ENCODE measurements around the gene ACSS1. TPM values are rescaled to one million over a fixed set of nuclear protein-coding genes. Genes with fewer than 3 reads are reported as not detected.

The ACSS1 gene
- total RNA-seq, 1 donor = 1.4 TPM

DNA sequence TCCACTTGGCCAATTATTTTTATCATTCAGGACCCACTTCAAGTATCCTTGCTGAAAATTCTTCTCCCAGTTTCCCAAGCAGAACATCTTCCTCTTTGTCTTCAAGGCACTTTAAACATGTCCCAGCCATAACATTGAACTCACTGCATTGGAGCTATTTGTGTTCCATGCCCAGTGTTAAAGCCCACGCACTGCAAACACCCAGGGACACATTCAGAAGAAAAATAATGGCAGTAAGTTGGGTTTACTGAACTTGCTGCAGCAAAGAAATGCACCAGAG, 63.8 kb downstream of the ACSS1 start:
- TF ChIP-seq, protein P1, sequence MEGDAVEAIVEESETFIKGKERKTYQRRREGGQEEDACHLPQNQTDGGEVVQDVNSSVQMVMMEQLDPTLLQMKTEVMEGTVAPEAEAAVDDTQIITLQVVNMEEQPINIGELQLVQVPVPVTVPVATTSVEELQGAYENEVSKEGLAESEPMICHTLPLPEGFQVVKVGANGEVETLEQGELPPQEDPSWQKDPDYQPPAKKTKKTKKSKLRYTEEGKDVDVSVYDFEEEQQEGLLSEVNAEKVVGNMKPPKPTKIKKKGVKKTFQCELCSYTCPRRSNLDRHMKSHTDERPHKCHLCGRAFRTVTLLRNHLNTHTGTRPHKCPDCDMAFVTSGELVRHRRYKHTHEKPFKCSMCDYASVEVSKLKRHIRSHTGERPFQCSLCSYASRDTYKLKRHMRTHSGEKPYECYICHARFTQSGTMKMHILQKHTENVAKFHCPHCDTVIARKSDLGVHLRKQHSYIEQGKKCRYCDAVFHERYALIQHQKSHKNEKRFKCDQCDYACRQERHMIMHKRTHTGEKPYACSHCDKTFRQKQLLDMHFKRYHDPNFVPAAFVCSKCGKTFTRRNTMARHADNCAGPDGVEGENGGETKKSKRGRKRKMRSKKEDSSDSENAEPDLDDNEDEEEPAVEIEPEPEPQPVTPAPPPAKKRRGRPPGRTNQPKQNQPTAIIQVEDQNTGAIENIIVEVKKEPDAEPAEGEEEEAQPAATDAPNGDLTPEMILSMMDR (IDR thresholded peaks at IDR 0.05; ENCODE audit: extremely low read depth, low read depth, low read length) = no peak
- H4K20me1 ChIP-seq (ENCODE audit: insufficient read depth, low read length) = no peaks in the 10 kb centered on the region
- H2AFZ ChIP-seq (ENCODE audit: low read length) = no peak overlapping the region
- no peaks in the 10 kb centered on the region for H3K9me3 ChIP-seq (ENCODE audit: low read depth, low read length)
- H3K36me3 ChIP-seq (ENCODE audit: insufficient read depth, low read length) = no peaks in the 10 kb centered on the region
- peaks cover 34% of the 10 kb centered on the region for H3K79me2 ChIP-seq (ENCODE audit: insufficient read depth, low read length)
- no peak for DNase-seq (ENCODE audit: insufficient read length, low spot score, missing footprints)
- no peak overlapping the region for H3K27ac ChIP-seq (ENCODE audit: low read depth, low read length)
- H3K4me3 ChIP-seq (ENCODE audit: insufficient read depth, low read length) = no peak overlapping the region
- H3K27me3 ChIP-seq (ENCODE audit: insufficient read depth, low read length) = peaks cover 21% of the 10 kb centered on the region
- H3K4me1 ChIP-seq (ENCODE audit: insufficient read depth, low read length) = peaks cover 28% of the 10 kb centered on the region
- no peak overlapping the region for H3K4me2 ChIP-seq (ENCODE audit: insufficient read depth, low read length)

DNA sequence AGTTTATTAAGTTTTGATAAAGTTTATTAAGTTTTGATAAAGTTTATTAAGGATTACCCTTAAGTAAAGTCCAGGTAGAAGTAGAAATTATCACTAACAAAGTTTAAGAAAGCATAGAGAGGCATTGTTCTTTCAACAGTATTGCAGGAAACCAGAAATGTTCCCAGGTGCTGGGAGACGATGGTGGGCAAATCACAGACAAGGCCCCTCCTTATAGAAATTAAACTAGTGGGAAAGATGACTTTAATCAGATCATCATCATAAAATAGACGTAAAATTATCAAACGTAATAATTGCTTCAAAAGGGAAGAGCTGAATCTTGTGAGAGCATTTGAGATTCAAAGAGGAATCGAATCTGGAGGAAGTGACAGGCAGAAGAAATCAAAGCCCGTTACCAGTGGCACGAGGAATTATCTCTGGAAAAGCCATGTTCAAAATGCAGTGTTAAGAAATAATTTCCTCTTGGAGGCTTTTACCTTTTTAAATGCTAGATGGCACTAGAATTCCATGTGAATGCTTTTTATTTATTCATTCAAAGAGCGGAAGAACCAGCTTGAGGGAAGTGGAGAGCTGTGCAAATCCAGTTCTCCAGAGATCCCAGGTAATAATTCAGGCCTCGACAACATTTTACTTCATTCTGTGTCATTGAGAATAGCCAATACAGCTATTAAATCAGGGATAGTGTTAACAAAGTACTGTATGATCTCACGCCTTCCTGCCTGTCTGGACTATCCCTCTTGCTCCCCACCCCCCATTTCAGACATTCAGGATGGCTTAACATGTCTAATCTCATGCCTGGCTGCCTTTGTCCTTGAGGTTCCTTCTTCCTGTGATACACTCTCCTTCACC, 64.4 kb downstream of the ACSS1 start:
- H4K20me1 ChIP-seq (ENCODE audit: insufficient read depth, low read length) = peaks cover under 1% of the 10 kb centered on the region
- H3K79me2 ChIP-seq (ENCODE audit: insufficient read depth, low read length) = peaks cover 39% of the 10 kb centered on the region
- H3K36me3 ChIP-seq (ENCODE audit: insufficient read depth, low read length) = no peaks in the 10 kb centered on the region
- peaks cover 18% of the 10 kb centered on the region for H3K27me3 ChIP-seq (ENCODE audit: insufficient read depth, low read length)
- H3K4me2 ChIP-seq (ENCODE audit: insufficient read depth, low read length) = peak overlapping the region; percentile 90
- no peaks in the 10 kb centered on the region for H3K9me3 ChIP-seq (ENCODE audit: low read depth, low read length)
- peaks cover 28% of the 10 kb centered on the region for H3K4me1 ChIP-seq (ENCODE audit: insufficient read depth, low read length)
- peak overlapping the region; percentile 93 for H2AFZ ChIP-seq (ENCODE audit: low read length)
- TF ChIP-seq, protein P1 (IDR thresholded peaks at IDR 0.05; ENCODE audit: extremely low read depth, low read depth, low read length) = peak; percentile 56
- H3K27ac ChIP-seq (ENCODE audit: low read depth, low read length) = peak overlapping the region; percentile 88
- DNase-seq (ENCODE audit: insufficient read length, low spot score, missing footprints) = no peak
- peak overlapping the region; percentile 94 for H3K4me3 ChIP-seq (ENCODE audit: insufficient read depth, low read length)

DNA sequence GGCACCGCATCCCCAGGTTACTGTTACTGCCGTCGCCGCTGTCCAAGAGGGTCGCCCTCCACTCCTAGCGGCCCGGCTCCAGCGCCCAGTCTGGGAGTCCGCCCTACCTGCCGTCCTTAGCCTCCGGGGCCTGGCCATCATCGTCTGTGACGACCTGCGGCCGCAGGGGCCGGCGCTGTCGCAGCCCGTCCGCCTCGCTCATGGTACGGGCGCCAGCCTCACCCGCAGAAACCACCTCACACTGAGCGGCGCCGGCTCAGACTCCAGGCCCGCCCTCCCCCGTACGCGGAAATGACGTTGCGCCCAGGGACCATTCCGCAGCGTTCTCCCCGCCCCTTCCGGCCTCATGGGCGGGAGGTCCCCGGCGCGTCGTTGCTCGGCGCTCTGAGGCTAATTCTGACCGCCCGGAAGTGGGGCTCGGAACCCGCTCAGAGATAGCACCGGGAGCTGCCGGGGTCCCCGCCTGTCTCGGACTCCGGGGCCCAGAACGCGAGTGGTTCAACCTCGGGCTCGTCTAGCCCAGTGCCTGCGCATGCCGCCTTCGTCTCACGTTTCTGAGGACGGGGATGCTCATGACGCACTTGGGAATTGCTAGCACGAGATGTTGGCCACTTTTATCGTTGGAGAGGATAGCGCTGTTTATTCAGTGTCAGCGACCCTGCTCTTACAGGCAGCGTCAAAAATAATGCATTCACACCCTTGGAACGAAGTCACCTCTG, 65.3 kb downstream of the ACSS1 start, which contains the start of gene APMAP:
APMAP (minus strand) TSS at position 265 of the 719 bp plus-strand sequence; CDS start at position 202, 63 bp downstream.
- peak within 1 kb of the TSS; percentile 90 for H3K4me2 ChIP-seq (ENCODE audit: insufficient read depth, low read length)
- H3K9me3 ChIP-seq (ENCODE audit: low read depth, low read length) = no peaks in the 10 kb centered on the region
- peaks cover 48% of the 10 kb centered on the region for H3K79me2 ChIP-seq (ENCODE audit: insufficient read depth, low read length)
- no peaks in the 10 kb centered on the region for H3K36me3 ChIP-seq (ENCODE audit: insufficient read depth, low read length)
- peaks cover 28% of the 10 kb centered on the region for H3K4me1 ChIP-seq (ENCODE audit: insufficient read depth, low read length)
- peak within 1 kb of the TSS; percentile 94 for H3K4me3 ChIP-seq (ENCODE audit: insufficient read depth, low read length)
- peaks cover 9% of the 10 kb centered on the region for H4K20me1 ChIP-seq (ENCODE audit: insufficient read depth, low read length)
- TF ChIP-seq, protein P1 (IDR thresholded peaks at IDR 0.05; ENCODE audit: extremely low read depth, low read depth, low read length) = no peak
- H3K27ac ChIP-seq (ENCODE audit: low read depth, low read length) = peak within 1 kb of the TSS; percentile 88
- peak within 1 kb of the TSS; percentile 93 for H2AFZ ChIP-seq (ENCODE audit: low read length)
- peaks cover 12% of the 10 kb centered on the region for H3K27me3 ChIP-seq (ENCODE audit: insufficient read depth, low read length)
- peak; percentile 98 for DNase-seq (ENCODE audit: insufficient read length, low spot score, missing footprints)
